GM19099 (cell line): ENCODE data around the gene SH3BP4.

ENCODE experiments used
- POLR2A ChIP-seq: IDR thresholded peaks from 3 replicates; pipeline ENCODE4 v1.6.1; 2011; ENCODE audit warnings: low read depth; ENCODE audit not compliant: insufficient read length; ENCODE audit errors: extremely low read depth

SH3BP4 gene

DNA sequence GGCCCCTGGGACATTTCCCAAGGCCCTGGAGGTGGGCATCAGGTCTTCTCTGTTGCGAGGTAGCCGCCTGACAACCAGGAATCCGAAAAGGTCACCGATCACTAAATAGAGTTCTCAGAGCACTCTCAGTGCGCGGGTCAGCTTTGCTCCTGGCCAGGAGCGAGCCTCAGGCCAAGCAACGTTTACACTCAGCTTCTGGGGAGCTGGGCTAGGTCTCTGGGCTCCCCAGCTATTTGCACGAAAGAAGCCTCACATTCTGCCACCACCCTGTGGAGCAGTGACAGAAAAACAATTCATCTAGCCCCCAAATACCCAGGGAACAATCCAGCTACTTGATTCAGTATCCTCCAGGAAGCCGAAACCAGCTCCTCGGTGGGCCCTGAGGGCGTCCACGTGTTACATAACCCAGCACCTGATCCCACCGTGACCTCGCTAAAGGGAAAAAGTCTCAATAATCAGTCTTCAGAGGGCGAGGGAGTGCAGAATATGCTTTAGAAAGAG is 3.3 kb downstream of the SH3BP4 start:
- TF ChIP-seq POLR2A: no peak

DNA sequence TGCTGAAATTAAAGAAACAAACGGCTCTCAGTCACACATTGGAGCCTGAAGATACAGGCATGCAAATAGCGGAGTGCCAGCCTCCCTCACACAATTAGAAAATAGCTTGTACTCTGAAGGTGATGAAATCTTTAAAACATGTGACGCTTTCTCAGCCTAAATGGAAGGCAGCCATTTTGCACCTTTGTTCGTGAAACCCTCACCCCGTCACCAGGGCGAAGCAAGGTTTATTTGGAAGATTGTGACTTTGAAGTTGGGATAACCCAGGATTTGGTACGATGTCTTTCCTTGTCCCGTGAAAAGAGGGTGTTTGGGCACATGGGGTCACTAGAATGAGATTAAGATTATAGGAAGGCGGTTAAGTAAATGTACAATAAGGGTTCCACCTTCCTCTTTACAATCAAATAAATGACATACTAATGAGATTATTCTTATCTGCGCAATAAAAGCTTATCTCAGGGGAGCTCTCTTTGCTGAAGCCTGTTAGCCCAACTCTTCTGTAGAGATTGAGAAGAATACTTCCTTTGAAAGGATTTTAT is 4.2 kb downstream of the SH3BP4 start:
- no peak for TF ChIP-seq POLR2A

DNA sequence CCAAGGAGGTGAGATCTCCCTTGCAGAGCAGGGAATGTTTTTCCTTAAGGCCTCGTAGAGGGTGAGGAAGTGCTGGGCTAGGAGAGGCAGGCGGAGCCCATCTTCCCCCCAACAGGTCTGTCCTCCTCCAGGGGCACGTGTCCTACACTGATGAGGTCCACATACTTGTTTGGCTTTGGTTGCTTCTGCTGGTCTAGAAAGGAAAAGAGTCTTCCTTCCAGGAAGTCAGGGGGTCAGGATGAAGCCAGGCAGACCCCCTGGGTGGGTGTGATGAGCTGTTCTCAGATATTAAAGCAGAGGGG is 6.0 kb downstream of the SH3BP4 start:
- TF ChIP-seq POLR2A: no peak

DNA sequence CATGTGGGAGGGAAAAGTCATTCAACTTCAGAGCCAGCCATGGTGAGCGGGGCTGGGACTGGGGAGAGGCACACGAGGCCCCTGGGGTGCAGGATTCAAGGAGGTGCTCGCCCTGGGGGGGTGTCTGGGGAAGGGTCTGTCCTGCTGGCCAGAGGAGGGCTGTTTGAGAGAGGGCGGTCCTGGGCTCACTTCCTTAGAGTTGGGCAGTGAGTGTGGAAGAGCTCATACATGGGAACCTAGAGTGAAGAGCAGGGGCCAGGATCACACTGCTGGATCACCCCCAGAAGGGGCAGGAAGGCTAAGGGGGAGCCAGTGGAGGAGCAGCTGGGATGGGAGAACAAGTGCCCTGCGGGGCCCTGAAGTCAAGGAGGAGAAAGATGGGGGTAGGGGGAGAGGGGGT is 6.5 kb downstream of the SH3BP4 start:
- TF ChIP-seq POLR2A: no peak

DNA sequence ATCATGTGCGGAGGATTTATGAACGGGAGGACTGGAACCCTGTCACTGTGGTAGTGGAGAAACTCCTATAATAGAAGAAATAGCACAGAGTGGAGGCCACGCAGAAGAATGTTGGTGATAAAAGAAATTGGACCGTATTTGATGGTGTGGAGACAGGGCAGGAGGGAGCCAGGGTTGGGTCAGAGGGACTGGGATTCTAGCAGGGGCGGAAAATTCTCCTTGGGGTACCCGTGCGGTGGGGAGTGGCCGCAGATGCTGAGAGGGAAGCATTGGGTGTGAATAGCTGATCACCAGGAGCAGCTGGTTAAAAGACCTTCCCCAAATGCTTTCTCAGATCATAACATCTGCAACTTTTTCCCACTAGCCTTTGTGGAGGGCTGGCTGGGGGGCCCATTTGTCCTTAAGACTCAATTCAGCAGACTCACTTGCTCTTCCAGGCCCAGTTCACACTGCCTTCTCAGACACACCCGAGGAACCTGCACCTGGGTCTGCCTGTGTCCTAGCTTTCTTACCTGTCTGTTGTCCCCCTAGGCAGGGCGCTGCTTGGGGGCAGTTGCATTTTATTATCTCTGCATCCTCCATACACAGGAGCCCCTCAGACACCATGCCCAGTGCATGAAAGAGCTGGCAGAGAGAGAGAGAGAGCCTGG is 7.1 kb downstream of the SH3BP4 start:
- TF ChIP-seq POLR2A: no peak

DNA sequence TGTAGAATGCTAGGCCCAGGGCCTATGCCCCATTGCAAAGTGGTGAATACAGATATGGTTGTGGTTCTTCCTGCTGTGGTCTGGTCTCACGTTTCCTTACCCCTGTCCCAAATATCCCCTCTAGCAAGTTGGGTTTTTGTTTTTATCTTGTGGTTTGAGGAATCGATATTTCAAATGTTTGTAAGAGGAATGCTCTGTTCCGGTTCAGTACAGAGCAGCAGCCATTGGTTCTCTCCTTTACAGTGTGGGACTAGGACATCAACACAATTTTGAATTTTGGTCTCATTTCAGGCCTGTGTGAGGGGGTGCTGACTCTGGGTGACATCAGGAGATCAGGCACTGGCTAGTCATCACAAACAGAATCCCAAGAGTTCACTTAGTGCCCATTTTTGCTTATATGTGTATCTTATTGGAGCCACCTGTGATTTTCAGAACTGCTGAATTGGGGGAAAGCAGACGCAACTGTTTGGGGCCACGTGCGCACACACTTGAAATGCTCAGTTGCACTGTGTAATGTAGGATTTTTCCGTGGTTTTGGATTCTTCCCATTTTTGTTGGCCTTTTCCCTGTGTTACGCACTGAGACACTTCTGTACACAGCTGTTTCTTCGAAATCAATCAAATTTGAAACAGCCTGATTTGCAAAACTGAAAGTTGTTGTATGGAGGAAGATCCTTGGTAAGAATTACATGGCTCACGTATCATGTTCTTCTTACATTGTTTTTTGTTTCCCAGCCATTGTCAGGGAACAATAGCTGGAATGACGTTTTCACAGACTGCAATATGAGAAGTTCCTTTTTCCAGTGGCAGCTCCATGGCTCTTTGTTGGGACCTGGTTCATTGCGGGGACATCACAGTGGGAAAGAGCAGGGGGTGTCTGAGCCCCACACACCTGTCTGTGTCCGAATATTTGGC is 8.6 kb downstream of the SH3BP4 start:
- TF ChIP-seq POLR2A: no peak

DNA sequence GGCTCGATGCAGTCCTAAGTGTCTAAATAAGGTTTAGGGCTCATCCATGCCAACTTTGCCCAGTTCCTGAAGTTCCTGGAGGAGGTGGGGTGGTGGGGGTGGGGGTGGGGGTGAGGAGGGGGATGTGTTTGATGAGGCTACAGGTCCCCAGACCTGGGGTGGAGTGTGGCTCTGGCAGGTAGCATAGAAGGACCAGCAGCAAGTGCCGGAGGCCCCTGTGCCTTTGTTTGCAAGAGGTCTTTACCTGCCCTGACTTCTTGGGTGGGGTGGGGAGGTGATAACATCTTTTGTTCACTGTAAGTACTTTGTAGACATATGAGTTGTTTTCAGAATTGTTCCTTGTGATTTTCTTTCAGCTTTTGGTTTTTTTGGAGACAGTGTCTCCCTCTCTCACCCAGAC is 10.0 kb downstream of the SH3BP4 start:
- TF ChIP-seq POLR2A: no peak

DNA sequence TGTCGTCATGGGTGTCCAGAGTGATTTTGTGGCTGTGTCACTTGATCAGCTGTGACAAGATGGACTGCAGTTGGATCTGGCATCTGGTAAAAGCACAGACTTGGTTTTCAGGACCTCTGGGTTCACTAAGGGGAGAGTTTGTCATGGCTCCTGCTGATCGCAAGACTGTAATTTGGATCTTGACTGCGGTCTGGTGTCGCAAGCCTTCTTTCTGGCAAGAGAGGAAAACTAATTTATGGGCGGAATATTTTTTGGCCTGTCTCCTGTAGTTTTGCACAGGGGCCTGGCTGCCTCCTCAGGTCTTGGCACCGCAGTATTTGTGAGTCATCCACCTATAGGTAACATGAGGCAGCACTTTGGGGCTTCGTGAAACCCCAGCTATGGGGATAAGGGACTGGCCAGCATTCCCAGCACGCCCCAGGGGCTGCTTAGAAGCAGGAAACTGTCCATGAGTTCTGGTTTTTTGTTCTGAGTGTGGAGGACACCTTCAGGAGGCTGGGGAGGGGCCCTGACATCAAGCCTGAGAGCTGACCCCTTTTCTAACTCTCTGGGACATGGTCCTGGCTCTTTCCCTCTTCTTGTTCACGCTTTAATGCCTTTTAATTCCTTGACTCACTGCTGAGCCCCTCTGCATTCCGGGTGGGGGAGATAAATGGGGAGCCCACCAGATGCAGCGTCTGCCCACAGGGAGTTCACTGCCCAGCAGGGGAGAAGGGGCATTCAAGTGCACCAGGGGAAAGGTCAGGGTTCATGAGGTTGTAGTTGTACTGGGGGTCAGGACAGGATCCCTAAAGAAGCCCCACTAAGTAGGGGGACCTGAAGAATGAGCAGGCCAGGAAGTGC is 12.2 kb downstream of the SH3BP4 start:
- no peak for TF ChIP-seq POLR2A

DNA sequence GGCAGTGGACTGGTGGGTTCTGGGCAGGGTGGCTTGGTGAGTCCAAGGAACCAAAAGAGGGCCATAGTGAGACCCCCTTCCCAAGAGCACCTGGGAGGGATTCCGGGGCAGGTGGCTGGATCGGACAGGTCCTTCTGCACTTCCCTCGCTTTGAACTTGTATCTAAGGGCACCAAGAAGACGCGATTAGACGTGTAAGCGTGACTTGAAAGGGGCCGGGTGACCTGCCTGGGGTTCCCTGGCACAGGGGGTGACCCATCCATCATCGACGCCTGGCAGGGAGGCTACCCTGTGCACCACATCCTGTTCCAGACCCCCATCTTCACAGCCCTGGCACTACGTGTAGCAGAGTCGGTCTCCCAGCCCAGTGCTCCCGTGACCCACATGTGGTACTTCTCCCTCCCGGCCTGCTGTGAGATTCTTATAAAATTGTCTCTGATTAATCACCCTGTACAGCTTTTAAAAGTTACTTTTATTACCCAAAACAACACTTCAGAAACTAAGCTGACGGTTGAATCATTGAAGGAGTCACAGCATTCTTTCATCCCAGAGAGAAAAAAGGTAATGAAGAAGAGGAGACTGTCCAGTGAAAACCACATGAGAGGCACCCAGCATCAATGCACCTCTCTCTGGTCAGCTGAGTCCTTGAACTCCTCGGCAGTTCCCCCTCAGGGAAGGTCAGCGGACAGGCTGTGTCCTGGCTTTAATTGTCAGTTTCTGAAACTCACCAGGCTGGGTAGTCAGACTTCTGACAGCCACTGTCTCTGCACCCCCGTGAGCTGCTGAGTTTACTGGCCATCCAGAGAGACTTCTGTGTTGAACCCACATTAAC is 13.0 kb downstream of the SH3BP4 start:
- TF ChIP-seq POLR2A: no peak

DNA sequence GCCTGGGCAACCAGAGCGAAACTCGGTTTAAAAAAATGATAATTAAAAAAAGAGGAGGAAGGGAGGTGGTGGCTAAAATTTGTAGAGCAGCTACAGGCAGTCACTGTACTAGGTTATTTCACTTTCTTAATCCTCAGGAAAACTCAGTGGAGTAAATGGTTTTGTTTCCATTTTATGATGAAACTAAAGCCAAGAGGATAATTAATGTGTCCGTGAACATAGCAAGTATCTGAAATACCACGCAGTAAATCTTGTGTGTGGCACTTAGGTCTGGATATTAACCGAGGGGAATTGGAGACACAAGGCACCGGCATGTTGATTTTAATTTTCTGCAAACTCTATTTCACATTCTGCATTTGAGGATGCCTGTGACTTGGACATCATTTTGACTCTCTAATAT is 14.5 kb downstream of the SH3BP4 start:
- no peak for TF ChIP-seq POLR2A

DNA sequence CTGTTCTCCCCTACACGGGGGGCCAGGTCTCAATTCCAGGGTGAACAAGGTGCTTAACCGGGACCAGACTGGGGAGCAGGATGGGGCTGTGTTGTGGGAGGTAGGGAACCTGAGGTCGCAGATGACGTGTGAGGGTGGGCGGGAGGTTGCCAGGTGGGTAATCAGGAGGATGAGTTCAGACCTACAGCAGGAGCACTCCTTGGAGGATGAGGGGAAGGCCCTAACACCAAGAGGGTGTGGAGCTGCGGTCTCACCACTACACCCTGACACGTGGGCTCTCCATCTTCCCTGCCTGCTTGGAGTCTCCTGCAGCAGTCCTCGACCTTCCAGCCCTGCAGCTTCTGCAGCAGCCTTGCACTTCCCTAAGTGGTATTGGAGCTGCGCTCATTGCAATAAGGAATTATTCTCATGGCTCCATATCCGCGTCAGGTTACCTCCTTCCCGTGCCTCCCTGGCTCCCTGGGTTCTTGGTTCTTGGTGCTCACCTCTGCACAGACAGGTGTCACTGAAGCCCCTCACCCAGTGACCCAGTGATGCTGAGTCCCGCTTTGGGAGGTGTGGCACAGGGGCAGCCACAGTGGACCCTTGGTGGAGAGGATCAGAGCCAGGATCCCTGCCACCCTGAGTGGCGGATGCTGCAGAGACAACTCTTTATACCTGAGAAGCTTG is 15.5 kb downstream of the SH3BP4 start:
- TF ChIP-seq POLR2A: no peak

DNA sequence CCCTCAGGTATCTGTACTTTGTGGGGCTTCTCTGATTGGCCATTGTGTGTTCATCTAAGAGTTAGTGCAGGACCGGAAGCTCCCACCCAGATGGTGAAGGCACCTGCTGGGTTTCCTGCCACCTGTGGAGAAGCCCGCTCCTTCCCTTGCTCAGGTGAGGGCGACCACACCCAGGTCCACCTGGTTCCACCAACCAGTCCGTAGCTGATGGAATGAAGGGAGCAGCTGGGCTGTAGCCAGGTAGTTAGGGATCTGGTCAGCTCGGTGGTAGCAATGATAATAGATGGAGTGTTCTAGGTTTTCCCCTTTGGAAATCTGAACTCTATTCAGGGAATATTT is 16.0 kb downstream of the SH3BP4 start:
- no peak for TF ChIP-seq POLR2A

DNA sequence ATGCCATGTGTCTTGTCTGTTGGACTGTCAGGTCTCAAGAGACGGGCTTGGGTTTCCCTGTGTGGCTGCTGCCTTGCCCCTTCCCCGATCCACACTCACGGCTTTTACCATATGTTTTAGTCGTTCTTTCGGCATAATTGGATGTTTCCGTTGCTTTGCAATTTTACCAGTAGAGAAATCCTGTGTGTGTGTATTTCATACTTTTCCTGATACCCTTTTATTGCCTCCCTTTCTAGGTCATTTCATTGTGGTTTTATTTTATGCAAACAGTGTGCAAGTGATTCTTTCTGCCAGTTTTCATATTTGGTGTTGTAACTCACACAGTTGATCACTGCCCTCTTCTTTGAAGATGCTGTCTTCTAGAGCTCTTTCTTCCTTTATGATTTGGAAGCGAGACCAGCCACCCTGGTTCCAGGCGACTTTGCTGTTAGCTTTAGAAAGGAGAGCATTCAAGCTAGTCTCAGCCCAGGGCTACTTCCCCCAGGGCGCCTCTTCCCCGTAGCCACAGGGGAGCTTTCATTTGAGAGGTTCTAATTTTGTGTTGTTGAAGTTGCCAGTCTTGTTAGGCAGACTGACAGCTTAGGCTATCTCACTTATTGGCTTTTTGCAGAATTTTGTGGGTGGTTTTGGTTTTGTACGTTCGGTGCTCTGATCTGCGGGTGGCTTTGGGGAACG is 17.0 kb downstream of the SH3BP4 start:
- TF ChIP-seq POLR2A: no peak
